HG03159 (cell line): ENCODE measurements around the gene PPFIA3.
"Not testable (repeated sequence)": the region's sequence is repeated elsewhere in the genome, so short reads cannot be mapped to it uniquely, and the experiment has no call there.

Experiments used
- ATAC-seq: cut with Tn5 transposase; IDR thresholded peaks from one replicate; pipeline ENCODE4 v1.9.1; 2021; ENCODE audit warnings: mild to moderate bottlenecking, moderate library complexity; ENCODE audit not compliant: unreplicated experiment

PPFIA3 gene

DNA sequence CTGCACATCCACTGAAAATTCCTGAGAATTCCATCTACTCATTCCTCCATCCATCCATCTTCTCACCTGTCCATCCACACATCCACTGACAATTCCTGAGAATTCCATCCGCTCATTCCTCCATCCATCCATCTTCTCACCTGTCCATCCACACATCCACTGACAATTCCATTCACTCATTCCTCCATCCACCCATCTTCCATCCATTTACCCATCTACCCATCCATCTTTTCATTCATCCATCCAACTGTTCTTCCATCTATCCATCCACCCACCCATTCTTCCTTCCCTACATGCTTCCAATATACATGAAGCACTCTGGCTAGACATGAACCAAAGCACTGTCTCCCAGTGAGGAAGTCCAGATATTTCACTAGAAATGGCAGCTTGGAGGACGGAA lies 53.9 kb downstream of the PPFIA3 start:
- ATAC-seq: no peak

DNA sequence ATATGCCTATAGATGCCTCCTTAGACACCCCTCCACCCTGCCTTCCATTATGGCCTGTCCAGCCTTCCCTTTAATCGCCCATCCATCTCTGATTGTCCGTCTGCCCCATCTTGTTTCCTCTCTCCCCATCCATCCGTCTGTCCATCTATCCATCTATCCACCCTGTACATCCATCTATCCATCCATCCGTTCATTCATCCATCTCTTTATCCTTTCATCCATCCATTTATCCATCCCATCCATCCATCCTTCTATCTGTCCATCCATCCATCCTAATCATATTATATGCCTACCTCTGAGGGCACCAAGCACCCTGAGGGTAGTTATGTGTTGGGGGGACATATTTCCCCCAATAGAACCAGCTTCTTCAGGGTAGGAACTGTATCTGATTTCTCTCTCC lies 61.3 kb downstream of the PPFIA3 start:
- no peak for ATAC-seq

DNA sequence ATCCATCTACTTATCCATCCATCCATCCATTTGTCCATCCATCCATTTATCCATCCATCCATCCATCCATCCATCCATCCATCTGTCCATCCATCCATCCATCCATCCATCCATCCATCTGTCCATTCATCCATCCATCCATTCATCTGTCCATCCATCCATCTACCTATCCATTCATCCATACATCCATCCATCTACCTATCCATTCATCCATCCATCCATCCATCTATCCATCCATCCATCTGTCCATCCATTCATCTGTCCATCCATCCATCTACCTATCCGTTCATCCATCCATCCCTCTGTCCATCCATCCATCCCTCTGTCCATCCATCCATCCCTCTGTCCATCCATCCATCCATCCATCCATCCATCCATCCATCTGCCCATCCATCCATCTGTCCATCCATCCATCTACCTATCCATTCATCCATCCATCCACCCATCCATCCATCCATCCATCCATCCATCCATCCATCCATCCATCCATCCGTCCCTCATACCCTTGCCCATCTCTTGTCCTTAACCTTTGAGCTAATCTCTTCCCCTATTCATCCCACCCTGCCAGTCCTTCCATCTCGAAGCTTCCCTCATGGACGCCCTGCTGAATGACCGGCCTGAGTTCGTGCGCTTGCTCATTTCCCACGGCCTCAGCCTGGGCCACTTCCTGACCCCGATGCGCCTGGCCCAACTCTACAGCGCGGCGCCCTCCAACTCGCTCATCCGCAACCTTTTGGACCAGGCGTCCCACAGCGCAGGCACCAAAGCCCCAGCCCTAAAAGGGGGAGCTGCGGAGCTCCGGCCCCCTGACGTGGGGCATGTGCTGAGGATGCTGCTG lies 62.9 kb downstream of the PPFIA3 start:
- ATAC-seq: not testable (repeated sequence)

DNA sequence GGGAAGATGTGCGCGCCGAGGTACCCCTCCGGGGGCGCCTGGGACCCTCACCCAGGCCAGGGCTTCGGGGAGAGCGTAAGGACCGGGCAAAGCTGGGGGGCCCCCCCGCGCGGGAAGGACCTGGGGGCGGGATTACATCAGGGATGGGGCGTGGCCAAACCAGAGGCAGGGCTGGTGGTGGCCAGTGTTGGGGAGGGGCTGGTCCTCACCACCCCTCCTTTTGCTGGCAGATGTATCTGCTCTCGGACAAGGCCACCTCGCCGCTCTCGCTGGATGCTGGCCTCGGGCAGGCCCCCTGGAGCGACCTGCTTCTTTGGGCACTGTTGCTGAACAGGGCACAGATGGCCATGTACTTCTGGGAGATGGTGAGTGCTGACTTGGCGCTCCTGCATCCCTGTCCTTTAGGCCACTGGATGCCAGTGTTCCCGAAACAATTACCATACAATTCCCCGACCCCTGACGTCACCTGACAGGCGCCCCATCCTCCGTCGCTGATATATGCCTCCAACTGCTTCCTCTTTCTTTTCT lies 63.6 kb downstream of the PPFIA3 start:
- ATAC-seq: no peak

DNA sequence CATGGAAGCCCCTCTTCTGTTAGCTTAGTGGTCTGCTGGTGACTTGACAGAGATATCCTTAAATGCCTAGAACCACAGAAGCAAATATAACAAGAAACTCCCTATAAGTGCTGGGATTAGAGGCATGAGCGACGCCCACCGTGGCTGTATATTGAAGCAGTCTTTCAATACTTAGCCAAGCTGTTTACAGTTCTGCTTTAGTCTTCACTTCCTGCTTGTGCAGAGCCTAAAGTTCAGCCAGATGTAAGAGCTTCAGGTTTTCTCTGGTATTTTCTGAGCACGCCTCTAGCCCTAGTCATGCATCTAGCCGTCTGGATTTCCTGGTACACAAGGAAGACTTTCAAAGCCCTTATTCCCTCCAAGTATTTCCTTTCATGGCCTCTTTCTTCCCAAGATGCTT lies 66.8 kb downstream of the PPFIA3 start:
- ATAC-seq: no peak

DNA sequence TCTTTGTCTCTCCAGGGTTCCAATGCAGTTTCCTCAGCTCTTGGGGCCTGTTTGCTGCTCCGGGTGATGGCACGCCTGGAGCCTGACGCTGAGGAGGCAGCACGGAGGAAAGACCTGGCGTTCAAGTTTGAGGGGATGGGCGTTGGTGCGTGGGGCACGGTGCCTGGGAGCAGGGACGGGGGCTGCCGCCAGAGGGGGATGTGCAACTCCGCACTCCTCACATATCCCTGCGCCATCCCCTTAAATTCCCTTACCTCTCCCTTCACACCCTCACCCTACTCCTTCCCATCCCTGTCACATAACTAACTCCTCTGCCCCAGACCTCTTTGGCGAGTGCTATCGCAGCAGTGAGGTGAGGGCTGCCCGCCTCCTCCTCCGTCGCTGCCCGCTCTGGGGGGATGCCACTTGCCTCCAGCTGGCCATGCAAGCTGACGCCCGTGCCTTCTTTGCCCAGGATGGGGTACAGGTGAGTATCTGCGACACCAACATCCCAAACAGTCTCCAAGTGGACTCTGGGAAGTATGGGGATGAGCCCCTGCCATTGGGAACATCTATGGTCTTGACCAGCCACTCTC lies 69.4 kb downstream of the PPFIA3 start:
- no peak for ATAC-seq

DNA sequence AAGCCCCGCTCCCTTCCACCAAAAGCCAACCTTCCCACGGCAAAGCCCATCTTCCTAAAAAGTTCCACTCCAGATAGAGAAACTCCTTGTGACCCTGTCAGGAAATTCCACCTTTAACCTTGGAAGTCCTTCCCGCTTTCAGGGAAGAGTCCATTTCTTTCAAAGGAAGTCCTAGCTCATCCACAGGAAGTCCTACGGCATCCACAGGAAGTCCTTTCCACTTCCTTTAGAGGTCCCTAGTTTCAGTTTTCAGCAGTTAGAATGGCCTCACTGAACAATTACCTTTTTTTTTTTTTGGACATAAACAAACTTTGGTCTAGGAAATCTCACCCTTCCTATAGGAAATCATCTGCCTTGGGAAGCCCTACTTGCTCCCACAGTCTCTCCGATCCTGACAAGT lies 69.9 kb downstream of the PPFIA3 start:
- ATAC-seq: no peak

DNA sequence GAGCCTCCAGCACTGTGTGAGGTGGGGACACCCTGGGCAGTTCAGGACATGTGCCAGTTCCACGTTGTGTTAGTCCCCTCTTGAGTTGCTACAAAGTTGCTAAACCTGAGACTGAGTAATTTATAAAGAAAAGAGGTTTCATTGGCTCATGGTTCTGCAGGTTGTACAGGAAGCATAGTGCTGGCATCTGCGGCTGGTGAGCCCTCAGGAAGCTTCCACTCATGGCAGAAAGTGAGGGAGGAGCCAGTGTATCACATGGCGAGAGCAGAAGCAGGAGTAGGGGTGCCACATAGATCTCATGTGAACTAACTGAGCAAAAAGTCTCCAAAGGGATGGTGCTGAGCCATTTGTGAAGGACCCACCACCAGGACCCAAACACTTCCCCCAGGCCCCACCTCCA lies 71.4 kb downstream of the PPFIA3 start:
- no peak for ATAC-seq

DNA sequence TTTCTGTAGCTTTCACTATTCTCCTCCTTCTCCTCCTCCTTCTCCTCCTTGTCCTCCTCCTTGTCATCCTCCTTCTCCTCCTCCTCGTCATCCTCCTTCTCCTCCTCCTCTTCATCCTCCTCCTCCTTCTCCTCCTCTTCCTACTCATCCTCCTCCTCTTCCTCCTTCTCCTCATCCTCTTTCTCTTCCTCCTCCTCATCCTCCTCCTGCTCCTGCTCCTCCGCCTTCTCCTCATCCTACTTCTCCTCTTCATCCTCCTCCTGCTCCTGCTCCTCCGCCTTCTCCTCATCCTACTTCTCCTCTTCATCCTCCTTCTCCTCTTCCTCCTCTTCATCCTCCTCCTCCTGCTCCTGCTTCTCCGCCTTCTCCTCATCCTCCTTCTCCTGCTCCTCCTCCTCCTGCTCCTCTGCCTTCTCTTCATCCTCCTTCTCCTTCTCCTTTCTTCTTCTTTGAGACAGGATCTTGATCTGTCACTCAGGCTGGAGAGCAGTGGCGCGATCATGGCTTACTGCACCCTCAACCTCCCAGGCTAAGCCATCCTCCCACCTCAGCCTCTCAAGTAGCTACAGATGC lies 74.6 kb downstream of the PPFIA3 start:
- no peak for ATAC-seq

DNA sequence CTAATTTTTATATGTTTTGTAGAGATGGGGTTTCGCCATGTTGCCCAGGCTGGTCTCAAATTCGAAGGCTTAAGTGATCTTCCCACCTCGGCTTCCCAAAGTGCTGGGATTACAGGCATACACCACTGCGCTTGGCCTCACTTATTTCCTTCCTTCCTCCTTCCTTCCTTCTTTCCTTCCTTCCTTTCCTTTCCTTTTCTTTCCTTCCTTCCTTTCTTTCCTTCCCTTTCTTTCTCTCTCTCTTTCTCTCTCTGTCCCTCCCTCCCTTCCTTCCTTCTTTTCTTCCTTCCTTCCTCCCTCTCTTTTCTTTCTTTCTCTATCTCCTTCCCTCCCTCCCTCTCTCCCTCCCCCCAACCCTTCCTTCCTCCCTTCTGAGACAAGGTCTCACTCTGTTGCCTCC lies 75.1 kb downstream of the PPFIA3 start:
- ATAC-seq: no peak

DNA sequence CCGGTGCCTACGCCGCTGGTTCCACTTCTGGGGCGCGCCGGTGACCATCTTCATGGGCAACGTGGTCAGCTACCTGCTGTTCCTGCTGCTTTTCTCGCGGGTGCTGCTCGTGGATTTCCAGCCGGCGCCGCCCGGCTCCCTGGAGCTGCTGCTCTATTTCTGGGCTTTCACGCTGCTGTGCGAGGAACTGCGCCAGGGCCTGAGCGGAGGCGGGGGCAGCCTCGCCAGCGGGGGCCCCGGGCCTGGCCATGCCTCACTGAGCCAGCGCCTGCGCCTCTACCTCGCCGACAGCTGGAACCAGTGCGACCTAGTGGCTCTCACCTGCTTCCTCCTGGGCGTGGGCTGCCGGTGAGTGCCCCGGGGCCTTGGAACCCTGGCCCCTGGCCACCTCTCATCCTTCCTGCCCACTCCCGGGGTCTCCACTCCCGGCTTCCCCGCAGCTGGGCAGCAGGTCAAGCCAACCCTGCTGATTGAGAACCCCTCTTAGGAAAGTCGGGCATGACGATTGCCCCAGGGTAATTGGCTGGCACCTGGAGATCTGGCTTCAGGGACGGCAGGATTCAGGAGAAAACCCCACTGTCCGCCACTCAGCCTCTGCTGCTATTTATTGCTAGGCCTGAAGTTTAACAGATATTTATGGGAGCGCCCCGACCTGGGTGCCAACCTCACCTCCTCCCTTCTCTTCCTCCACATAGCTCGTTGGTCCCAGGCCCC lies 77.3 kb downstream of the PPFIA3 start:
- ATAC-seq: no peak

DNA sequence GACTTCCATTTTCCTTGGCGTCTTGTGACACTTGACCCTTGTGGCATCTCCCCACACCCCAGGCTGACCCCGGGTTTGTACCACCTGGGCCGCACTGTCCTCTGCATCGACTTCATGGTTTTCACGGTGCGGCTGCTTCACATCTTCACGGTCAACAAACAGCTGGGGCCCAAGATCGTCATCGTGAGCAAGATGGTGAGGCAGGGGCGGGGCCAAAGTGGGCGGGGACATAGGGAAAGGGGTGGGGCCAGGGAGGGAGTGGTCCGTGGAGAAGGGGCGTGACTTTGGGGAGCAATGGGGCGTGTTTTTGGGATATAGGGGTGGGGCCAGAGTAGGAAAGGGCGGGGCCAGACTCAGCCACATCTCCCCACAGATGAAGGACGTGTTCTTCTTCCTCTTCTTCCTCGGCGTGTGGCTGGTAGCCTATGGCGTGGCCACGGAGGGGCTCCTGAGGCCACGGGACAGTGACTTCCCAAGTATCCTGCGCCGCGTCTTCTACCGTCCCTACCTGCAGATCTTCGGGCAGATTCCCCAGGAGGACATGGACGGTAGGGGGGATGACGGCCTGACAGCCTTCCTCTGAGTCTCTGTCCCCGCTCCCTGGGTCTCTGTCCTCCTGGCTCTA lies 81.0 kb downstream of the PPFIA3 start:
- no peak for ATAC-seq
